ENCODE results near the gene HTRA2.
"Not testable (repeated sequence)": the region's sequence is repeated elsewhere in the genome, so short reads cannot be mapped to it uniquely, and the experiment has no call there.

Gene HTRA2

DNA sequence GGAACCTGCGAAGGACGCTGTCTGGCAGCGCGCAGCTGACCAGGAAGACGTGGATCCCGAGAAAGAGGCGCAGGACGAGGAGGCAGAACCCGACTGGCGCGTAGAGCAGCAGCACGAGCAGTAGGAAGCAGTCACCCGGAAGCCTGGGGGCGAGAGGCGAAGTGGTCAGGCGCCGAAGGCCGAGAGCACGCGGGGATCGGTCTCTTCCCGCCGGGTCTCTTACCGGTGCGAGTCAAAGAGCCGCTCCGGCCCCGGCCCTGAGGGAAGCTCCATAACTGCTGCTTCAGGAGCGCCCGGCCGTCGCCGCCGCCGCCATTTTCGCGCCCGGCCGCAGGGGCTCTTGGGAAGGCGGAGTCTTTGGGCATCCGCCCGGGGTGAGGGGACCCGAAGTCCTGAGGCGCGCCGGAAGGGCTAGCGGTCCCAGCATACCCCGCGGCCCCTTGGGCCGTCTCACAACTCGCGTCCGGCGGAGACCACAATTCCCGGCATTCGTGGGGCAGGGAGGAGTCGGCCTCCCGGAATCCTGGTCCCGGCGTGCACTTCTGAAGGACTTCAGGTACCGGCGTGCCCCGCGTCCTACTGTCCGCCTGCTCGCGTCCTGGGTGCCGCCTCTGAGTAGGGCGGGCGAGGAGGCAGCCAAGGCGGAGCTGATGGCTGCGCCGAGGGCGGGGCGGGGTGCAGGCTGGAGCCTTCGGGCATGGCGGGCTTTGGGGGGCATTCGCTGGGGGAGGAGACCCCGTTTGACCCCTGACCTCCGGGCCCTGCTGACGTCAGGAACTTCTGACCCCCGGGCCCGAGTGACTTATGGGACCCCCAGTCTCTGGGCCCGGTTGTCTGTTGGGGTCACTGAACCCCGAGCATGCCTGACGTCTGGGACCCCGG, at the start of gene HTRA2, which contains the start of gene AUP1:
Gene HTRA2 (plus strand): TSS at position 577 of the 882 bp plus-strand sequence. CDS start 74 bp downstream, at position 651.
Gene AUP1 (minus strand): TSS at position 350 of the 882 bp plus-strand sequence. CDS start 77 bp downstream, at position 273.
- DNase-seq, result peak; percentile 93

- DNase-seq, result no peak
Observed at GRCh38 chr2:74481431-74481830, 48.3 kb upstream of the HTRA2 start.

GRCh38 chr2:74481961-74482800, 47.6 kb upstream of the HTRA2 start:
- no peak for DNase-seq

- DNase-seq, result peak; percentile 91
Observed at GRCh38 chr2:74482801-74483674, 46.7 kb upstream of the HTRA2 start, which contains the start of the genes CCDC142 and TTC31. Gene CCDC142, minus strand, starts transcription at chr2:74482998. Its CDS starts 161 bp downstream, at chr2:74482837. Gene TTC31, plus strand, starts transcription at chr2:74483081. Its CDS starts 15 bp downstream, at chr2:74483096.

DNA sequence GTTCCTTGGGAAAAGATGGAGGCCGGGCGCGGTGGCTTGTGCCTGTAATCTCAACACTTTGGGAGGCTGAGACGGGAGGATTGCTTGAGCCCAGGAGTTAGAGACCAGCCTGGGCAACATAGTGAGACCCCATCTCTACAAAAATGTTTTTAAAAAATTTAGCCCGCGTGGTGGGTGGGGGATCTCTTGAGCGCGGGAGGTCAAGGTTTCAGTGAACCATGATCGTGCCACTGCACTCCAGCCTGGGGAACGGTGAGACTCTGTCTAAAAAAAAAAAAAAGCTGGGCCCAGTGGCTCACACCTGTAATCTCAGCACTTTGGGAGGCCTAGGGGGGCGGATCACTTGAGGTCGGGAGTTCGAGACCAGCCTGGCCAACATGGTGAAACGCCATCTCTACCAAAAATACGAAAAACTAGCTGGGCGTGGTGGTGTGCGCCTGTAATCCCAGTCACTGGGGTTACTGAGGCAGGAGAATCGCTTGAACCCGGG, 46.0 kb upstream of the HTRA2 start:
- DNase-seq, result not testable (repeated sequence)

GRCh38 chr2:74486141-74486540, 43.6 kb upstream of the HTRA2 start:
- no peak for DNase-seq

GRCh38 chr2:74488643-74489481, 40.9 kb upstream of the HTRA2 start:
- DNase-seq, result no peak

DNA sequence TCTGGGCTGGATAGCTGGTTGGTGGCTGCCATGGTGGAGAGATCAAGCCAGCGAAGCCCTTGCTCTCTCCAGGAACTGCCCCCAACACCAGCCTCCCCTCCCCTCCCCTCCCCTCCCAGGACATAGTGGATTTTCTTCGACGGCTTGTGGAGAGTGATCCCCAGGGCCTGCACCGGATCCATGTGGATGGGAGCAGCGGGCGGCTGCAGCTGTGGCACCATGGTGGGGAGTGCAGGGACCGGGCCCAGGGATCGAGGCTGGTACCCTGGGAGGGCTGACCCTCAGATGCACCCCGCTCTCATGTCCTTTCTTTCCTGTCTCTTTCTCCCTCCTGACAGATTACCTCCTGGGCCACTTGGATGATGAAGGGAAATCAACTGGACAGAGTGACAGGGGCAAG, 39.8 kb upstream of the HTRA2 start:
- DNase-seq, result no peak

DNA sequence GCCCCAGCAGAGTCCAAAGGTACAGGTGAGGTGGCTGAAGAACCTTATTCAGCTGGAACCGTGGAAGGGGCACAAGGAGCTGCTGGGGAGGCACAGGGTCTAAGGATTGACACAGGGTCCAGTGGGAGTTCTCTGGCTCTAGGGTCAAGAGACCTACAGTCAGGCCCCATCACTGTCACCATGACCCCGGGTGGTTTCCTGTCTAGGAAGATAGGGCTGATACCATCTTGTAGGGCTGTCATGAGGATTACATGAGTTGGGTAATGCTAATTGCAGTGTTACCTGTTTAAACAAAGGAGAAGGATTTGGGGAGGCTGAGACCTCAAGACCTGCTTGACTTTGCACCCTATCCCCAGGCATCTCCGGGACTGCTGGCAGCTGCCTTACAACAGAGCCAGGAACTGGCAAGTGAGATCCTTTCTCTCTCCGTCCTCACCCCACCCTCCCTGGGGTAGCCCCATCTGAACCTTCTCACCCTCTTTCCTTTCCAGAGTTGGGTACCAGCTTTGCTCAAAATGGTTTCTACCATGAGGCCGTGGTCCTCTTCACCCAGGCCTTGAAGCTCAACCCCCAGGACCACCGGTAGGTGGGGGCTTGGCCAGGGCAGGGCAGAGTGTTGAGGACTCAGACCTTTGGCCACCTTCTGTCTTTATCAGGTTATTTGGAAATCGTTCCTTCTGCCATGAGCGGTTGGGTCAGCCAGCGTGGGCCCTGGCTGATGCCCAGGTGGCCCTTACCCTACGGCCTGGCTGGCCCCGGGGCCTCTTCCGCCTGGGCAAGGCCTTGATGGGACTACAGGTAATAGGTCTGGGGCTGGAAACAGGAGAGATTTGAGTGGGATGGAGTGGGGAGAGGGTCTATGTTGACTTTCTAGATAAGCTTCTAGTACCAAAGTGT, 37.8 kb upstream of the HTRA2 start:
- DNase-seq, result no peak

- no peak for DNase-seq
Observed at GRCh38 chr2:74493546-74493945, 36.2 kb upstream of the HTRA2 start.

GRCh38 chr2:74495440-74495839, 34.3 kb upstream of the HTRA2 start:
- DNase-seq, result no peak

DNA sequence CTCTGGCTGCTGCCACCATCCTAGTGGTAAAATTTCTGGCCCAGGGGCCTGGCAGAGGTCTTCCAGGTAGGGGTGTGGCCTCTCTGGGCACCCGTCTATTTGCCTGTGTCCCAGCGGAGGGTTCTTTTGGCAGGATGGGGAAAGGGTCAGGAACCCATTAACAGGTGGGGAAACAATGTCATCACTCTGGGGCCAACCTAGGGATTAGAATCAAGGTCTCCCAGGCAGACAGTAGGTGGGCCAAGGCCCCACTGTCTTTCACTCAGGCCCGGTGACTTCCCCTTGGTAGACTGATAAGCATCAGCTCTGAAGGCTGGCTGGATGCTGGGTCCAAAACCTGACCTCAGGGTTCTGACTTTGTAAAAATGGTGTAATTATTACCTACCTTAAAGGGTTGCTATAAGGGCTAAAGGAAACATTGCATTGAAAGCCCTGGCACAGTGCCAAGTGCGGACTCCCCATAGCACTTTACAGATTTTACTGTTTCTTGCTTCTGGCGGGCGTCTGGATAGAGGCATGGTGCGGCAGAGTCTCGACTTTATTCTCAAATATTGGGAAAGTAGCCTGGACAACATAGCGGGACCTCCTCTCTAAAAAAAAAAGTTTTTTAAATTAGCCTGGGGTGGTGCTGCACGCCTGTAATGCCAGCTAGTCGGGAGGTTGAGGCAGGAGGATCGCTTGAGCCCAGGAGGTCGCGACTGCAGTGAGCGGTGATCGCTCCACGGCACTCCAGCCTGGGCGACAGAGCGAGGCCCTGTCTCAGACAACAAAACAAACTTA, 32.5 kb upstream of the HTRA2 start:
- DNase-seq, result no peak

DNA sequence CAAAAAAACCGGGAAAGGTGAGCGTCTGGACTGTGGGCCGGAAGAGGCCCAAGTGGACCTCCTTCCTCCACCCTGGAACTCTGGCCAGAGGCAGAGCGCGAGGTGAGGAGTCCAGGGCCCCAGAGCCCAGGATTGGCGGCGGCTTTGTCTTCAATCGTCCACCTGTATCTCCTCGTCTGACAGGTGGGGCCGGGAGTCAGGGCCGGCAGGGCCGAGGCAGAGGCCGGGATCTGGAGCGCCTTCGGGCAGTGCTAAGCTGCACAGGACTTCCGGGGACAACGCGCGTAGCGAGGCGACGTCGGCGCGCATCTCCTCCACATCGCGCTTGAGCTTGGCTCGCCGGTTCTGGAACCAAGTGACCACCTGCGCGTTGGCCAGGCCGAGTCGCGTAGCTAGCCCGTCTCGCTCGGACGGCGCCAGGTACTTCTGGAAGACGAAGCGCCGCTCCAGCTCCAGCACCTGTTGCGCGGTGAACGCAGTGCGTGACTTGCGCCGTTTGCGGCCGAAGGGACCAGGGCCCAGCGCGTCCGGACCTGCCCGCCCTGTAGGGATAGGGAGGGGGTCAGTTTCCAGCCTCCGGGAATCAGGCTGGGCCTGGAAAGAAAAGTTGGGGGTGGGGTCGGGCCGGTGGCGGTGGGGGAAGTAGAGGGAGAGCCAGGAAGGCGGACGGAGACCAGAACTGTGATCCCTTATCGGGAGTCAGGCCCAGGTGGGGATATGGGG, 31.8 kb upstream of the HTRA2 start:
- DNase-seq, result no peak

GRCh38 chr2:74498500-74499266, 31.1 kb upstream of the HTRA2 start:
- no peak for DNase-seq

DNA sequence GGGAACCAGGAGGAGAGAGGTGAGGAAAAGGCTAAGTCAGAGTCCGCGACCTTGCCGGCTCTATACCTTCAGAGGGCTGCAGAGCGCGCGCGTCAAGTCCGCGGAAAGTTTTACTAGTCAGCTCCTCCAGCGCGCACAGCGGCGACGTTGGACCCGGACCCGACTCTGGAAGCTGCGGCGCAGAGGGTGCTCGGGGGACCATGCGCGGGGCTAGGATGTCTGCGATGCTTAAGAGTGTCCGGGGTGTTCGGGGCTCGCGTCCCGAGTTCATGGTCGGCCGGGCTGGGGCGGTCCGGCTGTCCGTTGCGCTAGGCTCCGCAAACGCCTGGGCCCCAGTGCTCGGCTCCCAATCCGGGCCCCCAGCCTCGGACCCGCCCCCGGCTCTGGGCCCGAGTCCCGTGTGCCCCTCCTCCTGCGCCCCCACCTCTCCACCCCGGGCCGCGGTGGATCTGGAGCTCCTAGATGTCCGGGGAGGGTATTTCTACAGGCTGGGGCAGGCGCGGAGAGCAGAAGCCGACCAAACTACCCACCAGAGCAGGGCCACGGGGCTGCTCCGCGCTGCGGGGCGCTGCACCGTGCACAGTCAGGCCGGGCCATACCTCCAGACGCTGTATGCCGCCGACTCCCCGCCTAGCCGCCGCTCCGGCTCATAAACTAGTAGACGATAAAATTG, 30.3 kb upstream of the HTRA2 start, which contains the start of gene LBX2:
Gene LBX2 (minus strand): TSS at position 337 of the 673 bp plus-strand sequence. CDS start 66 bp downstream, at position 271.
- DNase-seq, result no peak

DNA sequence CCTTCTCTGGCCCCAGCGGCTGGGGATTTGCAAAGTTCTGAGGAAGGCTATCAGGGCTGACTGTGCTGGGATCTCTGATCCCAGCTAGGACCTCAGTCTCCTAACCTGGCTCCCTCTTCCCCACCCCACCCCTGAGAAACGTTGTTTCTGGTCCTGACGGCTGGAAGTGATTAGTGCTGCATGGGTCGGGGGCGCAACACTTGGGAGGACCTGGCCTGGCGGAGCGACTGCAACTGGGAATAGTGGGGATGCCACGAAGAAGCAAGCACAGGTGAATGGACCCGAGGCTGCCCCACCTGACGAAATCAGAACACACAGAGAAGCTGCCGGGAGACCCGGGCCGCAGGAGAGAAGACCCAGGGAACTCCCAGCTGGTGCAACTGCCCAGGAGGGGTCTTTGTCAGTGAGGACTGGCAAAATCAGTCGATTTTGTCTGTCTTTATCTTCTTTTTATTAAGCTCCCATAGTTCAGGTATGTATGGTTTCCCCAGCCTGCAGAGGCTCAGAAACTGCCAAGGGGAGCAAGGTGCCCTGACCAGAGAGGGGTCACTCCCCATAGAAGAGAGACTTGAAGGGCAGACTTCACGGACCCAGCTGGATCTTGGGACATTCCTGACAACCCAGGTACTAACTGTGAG, 29.7 kb upstream of the HTRA2 start:
- no peak for DNase-seq

GRCh38 chr2:74500578-74500946, 29.2 kb upstream of the HTRA2 start:
- no peak for DNase-seq
